Measurements from ENCODE around the gene SNRNP200. TPM values are rescaled to one million over a fixed set of nuclear protein-coding genes. Genes with fewer than 3 reads are reported as not detected.
A peak's percentile ranks its signal among the peaks of the same experiment; 100 is the strongest.

SNRNP200 gene
- total RNA-seq, 1 experiment from 2014 or later = 202 TPM

DNA sequence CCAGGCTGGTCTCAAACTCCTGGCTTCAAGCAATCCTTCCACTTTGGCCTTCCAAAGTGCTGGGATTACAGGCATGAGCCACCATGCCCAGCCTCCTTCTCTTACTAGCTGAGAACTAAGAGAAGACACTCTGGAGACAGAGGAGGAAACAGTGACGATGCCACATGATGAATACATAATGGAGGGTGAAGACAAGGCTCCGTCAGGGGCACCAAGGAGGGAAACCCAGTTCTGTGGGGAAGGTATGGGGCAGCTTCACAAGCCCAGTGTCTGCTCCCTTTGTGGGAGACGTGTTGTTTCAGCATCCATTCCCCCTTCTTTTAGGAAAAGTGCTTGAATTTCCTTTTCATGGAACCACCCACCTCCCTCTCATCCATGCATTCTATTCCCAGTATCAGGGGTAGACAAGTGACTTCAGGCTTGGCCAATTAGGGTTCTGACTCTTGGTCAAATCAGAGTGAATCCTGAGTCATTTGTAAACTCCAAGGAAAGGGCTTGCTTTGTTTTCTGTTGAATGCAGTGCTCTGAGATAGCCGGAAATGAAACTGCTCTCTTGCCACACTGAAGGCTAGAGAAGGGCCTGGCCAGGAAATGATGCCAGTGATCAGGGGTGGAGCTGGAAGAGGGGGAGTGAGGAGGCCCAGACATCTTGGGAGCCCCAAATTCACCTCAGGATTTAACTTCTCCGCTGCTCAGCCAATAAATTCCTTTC lies 63.3 kb downstream of the SNRNP200 start:
- ChIA-PET CTCF (interaction anchor here (0.5 to 0.6 kb wide), 2 partner anchors 25 to 35 kb away, joined by 10 read pairs; no protein-coding TSS in a partner anchor), POLR2A (ENCODE audit: low non-redundant PET) (no interaction called here)
- H3K4me3 ChIP-seq (ENCODE audit: low read depth, low read length, poor library complexity, severe bottlenecking) = no peak overlapping the region
- peak overlapping the region; percentile 67 for H3K27ac ChIP-seq (ENCODE audit: low read depth, low read length, poor library complexity, severe bottlenecking)
- intact Hi-C loops (cut with micrococcal nuclease; ENCODE audit: unreplicated experiment) = no loop called here
- no TSS peak for BruUV-seq (replicated peaks)
- no peaks in the 10 kb centered on the region for H3K27me3 ChIP-seq (replicated peaks; ENCODE audit: insufficient read depth, low read depth, low read length, poor library complexity)
- TF ChIP-seq, protein P1, sequence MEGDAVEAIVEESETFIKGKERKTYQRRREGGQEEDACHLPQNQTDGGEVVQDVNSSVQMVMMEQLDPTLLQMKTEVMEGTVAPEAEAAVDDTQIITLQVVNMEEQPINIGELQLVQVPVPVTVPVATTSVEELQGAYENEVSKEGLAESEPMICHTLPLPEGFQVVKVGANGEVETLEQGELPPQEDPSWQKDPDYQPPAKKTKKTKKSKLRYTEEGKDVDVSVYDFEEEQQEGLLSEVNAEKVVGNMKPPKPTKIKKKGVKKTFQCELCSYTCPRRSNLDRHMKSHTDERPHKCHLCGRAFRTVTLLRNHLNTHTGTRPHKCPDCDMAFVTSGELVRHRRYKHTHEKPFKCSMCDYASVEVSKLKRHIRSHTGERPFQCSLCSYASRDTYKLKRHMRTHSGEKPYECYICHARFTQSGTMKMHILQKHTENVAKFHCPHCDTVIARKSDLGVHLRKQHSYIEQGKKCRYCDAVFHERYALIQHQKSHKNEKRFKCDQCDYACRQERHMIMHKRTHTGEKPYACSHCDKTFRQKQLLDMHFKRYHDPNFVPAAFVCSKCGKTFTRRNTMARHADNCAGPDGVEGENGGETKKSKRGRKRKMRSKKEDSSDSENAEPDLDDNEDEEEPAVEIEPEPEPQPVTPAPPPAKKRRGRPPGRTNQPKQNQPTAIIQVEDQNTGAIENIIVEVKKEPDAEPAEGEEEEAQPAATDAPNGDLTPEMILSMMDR (conservative IDR thresholded peaks at IDR 0.05; ENCODE audit: low read depth, low read length) = no peak
- TF ChIP-seq EZH2 (IDR thresholded peaks at IDR 0.05; ENCODE audit: borderline replicate concordance, low read depth, low read length, poor library complexity, severe bottlenecking) = no peak
- H3K4me1 ChIP-seq (ENCODE audit: insufficient read depth, low read length, poor library complexity, severe bottlenecking) = peaks cover 7% of the 10 kb centered on the region
- no peaks in the 10 kb centered on the region for H3K36me3 ChIP-seq (ENCODE audit: insufficient read depth, low read length, poor library complexity, severe bottlenecking)
- H3K9me3 ChIP-seq (ENCODE audit: low read depth, low read length, poor library complexity, severe bottlenecking) = no peaks in the 10 kb centered on the region
- peak; percentile 43 for DNase-seq (ENCODE audit: low spot score)

DNA sequence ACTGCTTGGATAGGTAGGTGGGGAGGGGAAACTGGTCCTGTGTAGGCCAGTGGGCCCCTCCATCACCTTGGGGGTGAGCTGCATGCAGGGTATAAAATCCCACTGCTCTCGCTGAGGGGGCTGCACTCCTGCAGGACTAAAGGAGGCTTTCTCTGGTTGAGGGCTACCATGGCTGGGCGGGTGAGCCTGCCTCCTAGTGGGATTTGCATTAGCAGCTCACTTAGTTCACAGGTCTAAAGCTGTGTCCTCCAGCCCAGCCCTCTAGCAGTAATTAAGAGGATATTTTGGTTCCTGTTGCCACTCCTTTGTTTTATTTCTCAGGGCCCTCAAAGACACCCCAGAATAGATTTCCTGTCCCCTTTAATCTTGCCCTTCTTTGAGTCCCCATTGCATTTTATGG lies 64.1 kb downstream of the SNRNP200 start:
- H3K4me3 ChIP-seq (ENCODE audit: low read depth, low read length, poor library complexity, severe bottlenecking) = no peak overlapping the region
- POLR2A ChIA-PET (ENCODE audit: low non-redundant PET) = no interaction called here

DNA sequence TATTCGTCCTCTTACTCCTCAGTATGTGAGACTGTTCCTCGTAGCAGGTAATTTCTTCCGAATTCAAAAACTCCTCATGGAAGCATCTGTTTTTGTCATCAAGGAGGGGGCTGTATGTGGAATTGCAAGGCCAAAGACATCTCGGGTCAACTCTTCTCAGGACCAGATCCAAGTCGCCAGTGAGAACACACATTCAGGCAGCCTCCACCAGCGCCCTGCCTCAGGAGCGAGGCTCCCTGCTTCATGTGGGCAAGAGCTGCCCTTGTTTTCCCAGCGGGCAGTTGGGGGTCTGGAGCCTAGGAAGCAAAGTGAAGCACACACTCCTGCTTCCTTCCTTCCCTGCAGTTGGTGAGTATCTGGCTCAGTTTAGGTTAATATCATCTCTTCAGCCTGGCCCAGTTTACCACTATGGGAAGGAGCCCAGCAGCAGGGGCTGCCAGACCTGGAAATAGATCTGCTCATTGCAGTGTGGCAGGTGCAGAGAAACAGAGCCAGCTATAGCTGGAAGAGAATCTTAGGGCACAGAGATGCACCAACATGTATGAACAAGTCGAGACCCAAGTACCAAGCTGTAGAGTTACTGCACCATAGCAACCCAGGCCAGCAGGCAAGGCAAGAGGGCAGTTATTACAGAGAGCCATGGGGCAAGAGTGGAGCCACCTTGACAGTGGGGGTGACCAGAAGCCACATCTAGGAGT lies 64.9 kb downstream of the SNRNP200 start:
- no peaks in the 10 kb centered on the region for H3K9me3 ChIP-seq (ENCODE audit: low read depth, low read length, poor library complexity, severe bottlenecking)
- DNase-seq (ENCODE audit: low spot score) = no peak
- intact Hi-C loops (cut with micrococcal nuclease; ENCODE audit: unreplicated experiment) = no loop called here
- peaks cover 7% of the 10 kb centered on the region for H3K4me1 ChIP-seq (ENCODE audit: insufficient read depth, low read length, poor library complexity, severe bottlenecking)
- no peaks in the 10 kb centered on the region for H3K27me3 ChIP-seq (replicated peaks; ENCODE audit: insufficient read depth, low read depth, low read length, poor library complexity)
- no TSS peak for BruUV-seq (replicated peaks)
- no peak overlapping the region for H3K27ac ChIP-seq (ENCODE audit: low read depth, low read length, poor library complexity, severe bottlenecking)
- no peak overlapping the region for H3K4me3 ChIP-seq (ENCODE audit: low read depth, low read length, poor library complexity, severe bottlenecking)
- no peaks in the 10 kb centered on the region for H3K36me3 ChIP-seq (ENCODE audit: insufficient read depth, low read length, poor library complexity, severe bottlenecking)
- CTCF ChIA-PET = no interaction called here
- POLR2A ChIA-PET (ENCODE audit: low non-redundant PET) = no interaction called here
- no peak for TF ChIP-seq EZH2 (IDR thresholded peaks at IDR 0.05; ENCODE audit: borderline replicate concordance, low read depth, low read length, poor library complexity, severe bottlenecking)
- TF ChIP-seq, protein P1 (conservative IDR thresholded peaks at IDR 0.05; ENCODE audit: low read depth, low read length) = no peak

More for the DNA sequence above, 64.1 kb downstream of the SNRNP200 start:
- Histone ChIP-seq H3K27ac (ENCODE audit: low read depth, low read length, poor library complexity, severe bottlenecking) (no peak overlapping the region), H3K36me3 (ENCODE audit: insufficient read depth, low read length, poor library complexity, severe bottlenecking) (no peaks in the 10 kb centered on the region), H3K9me3 (ENCODE audit: low read depth, low read length, poor library complexity, severe bottlenecking) (no peaks in the 10 kb centered on the region), H3K4me1 (ENCODE audit: insufficient read depth, low read length, poor library complexity, severe bottlenecking) (peaks cover 7% of the 10 kb centered on the region), H3K27me3 (replicated peaks; ENCODE audit: insufficient read depth, low read depth, low read length, poor library complexity) (no peaks in the 10 kb centered on the region)
- TF ChIP-seq, protein P1 (conservative IDR thresholded peaks at IDR 0.05; ENCODE audit: low read depth, low read length) = no peak
- no peak for TF ChIP-seq EZH2 (IDR thresholded peaks at IDR 0.05; ENCODE audit: borderline replicate concordance, low read depth, low read length, poor library complexity, severe bottlenecking)
- DNase-seq (ENCODE audit: low spot score) = no peak
- BruUV-seq (replicated peaks) = no TSS peak
- CTCF ChIA-PET = interaction anchor here (0.5 kb wide), 1 partner anchor 34 kb away, joined by 10 read pairs; no protein-coding TSS in a partner anchor
- intact Hi-C loops (cut with micrococcal nuclease; ENCODE audit: unreplicated experiment) = no loop called here
